ENCODE measurements around the gene FAM20A.
"Not testable (repeated sequence)": the region's sequence is repeated elsewhere in the genome, so short reads cannot be mapped to it uniquely, and the experiment has no call there.

The FAM20A gene

GRCh38 chr17:68511671-68512246 lies 89.4 kb downstream of the FAM20A start:
- in situ Hi-C loops (cut with MboI; ENCODE audit: low pct_unique_long_range_greater_than_20kb, low sequenced_read_pairs), result no loop called here
- DNase-seq, result no peak

- in situ Hi-C loops (cut with MboI; ENCODE audit: low pct_unique_long_range_greater_than_20kb, low sequenced_read_pairs), result no loop called here
- DNase-seq, result peak; percentile 29
Observed at GRCh38 chr17:68511254-68511670, 89.9 kb downstream of the FAM20A start.

GRCh38 chr17:68509141-68510057 lies 91.8 kb downstream of the FAM20A start:
- DNase-seq, result peak; percentile 60
- in situ Hi-C loops (cut with MboI; ENCODE audit: low pct_unique_long_range_greater_than_20kb, low sequenced_read_pairs), result no loop called here

- in situ Hi-C loops (cut with MboI; ENCODE audit: low pct_unique_long_range_greater_than_20kb, low sequenced_read_pairs), result no loop called here
Observed at GRCh38 chr17:68507576-68507975, 93.6 kb downstream of the FAM20A start.

GRCh38 chr17:68505951-68506350 lies 95.2 kb downstream of the FAM20A start:
- no peak for DNase-seq
- in situ Hi-C loops (cut with MboI; ENCODE audit: low pct_unique_long_range_greater_than_20kb, low sequenced_read_pairs), result no loop called here

More at GRCh38 chr17:68507576-68507975, 93.6 kb downstream of the FAM20A start:
- DNase-seq, result no peak

GRCh38 chr17:68501074-68501473 lies 100.1 kb downstream of the FAM20A start:
- DNase-seq, result no peak
- in situ Hi-C loops (cut with MboI; ENCODE audit: low pct_unique_long_range_greater_than_20kb, low sequenced_read_pairs), result no loop called here

- DNase-seq, result no peak
- in situ Hi-C loops (cut with MboI; ENCODE audit: low pct_unique_long_range_greater_than_20kb, low sequenced_read_pairs), result no loop called here
Observed at GRCh38 chr17:68499587-68499986, 101.6 kb downstream of the FAM20A start.

- peak; percentile 32 for DNase-seq
- in situ Hi-C loops (cut with MboI; ENCODE audit: low pct_unique_long_range_greater_than_20kb, low sequenced_read_pairs), result no loop called here
Observed at GRCh38 chr17:68498479-68499326, 102.5 kb downstream of the FAM20A start.

- peak; percentile 79 for DNase-seq
- in situ Hi-C loops (cut with MboI; ENCODE audit: low pct_unique_long_range_greater_than_20kb, low sequenced_read_pairs), result no loop called here
Observed at GRCh38 chr17:68497885-68498319, 103.3 kb downstream of the FAM20A start.

- no peak for DNase-seq
- in situ Hi-C loops (cut with MboI; ENCODE audit: low pct_unique_long_range_greater_than_20kb, low sequenced_read_pairs), result no loop called here
Observed at GRCh38 chr17:68495081-68495480, 106.1 kb downstream of the FAM20A start.

- DNase-seq, result not testable (repeated sequence)
Observed at GRCh38 chr17:68492394-68493054, 108.6 kb downstream of the FAM20A start.

GRCh38 chr17:68491381-68492231 lies 109.6 kb downstream of the FAM20A start:
- peak; percentile 87 for DNase-seq
- in situ Hi-C loops (cut with MboI; ENCODE audit: low pct_unique_long_range_greater_than_20kb, low sequenced_read_pairs), result no loop called here

More at GRCh38 chr17:68492394-68493054, 108.6 kb downstream of the FAM20A start:
- in situ Hi-C loops (cut with MboI; ENCODE audit: low pct_unique_long_range_greater_than_20kb, low sequenced_read_pairs), result not testable (repeated sequence)

- no peak for DNase-seq
- in situ Hi-C loops (cut with MboI; ENCODE audit: low pct_unique_long_range_greater_than_20kb, low sequenced_read_pairs), result no loop called here
Observed at GRCh38 chr17:68489919-68490318, 111.2 kb downstream of the FAM20A start.

Measured in KBM-7 (cell line).